ENCODE data around the gene TAS2R16.

- TF ChIP-seq NFRKB (IDR thresholded peaks at IDR 0.05): no peak
- no peak for TF ChIP-seq BHLHE40 (IDR thresholded peaks at IDR 0.05; ENCODE audit: borderline replicate concordance)
- TF ChIP-seq HDGF (IDR thresholded peaks at IDR 0.05; ENCODE audit: borderline replicate concordance): no peak
- TF ChIP-seq FOXM1 (IDR thresholded peaks at IDR 0.05; ENCODE audit: borderline replicate concordance): no peak
- TF ChIP-seq CTBP1 (IDR thresholded peaks at IDR 0.05; ENCODE audit: borderline replicate concordance): no peak
- TF ChIP-seq FOXK2 (IDR thresholded peaks at IDR 0.05): no peak
- TF ChIP-seq SP1 (IDR thresholded peaks at IDR 0.05): no peak
- TF ChIP-seq FOXA1 (IDR thresholded peaks at IDR 0.05): no peak
- TF ChIP-seq SUZ12 (IDR thresholded peaks at IDR 0.05): no peak
- TF ChIP-seq ELF4 (IDR thresholded peaks at IDR 0.05): no peak
- TF ChIP-seq ARNT (IDR thresholded peaks at IDR 0.05): no peak
- no peak for TF ChIP-seq L3MBTL2 (conservative IDR thresholded peaks at IDR 0.05)
These were observed 38.6 kb upstream of the TAS2R16 start for GRCh38 chr7:123034106-123034505.
